ENCODE data around the gene RNF187.

Gene RNF187

GRCh38 chr1:228487336-228488124 is at the start of gene RNF187:
TSS of gene RNF187 (plus strand) at chr1:228487382.
- no peak for TF ChIP-seq GATA2 (IDR thresholded peaks at IDR 0.05; ENCODE audit: low read depth, low read length)
- TF ChIP-seq GATA3 (IDR thresholded peaks at IDR 0.05; ENCODE audit: low read depth, low read length): no peak

- TF ChIP-seq GATA2 (IDR thresholded peaks at IDR 0.05; ENCODE audit: low read depth, low read length) (no peak), GATA3 (IDR thresholded peaks at IDR 0.05; ENCODE audit: low read depth, low read length) (no peak)
These were observed 49.7 kb upstream of the RNF187 start for GRCh38 chr1:228437424-228437962.

DNA sequence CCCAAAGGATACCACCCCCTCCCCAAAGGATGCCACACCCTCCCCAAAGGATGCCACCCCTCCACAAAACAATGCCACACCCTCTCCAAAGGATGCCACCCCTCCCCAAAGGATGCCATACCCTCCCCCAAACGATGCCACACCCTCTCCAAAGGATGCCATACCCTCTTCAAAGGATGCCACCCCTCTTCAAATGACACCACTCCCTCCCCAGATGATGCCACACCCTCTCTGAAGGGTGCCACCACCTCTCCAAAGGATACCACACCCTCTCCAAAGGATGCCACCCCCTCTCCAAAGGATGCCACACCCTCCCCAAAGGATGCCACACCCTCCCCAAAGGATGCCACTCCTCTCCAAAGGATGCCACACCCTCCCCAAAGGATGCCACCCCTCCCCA is 48.9 kb upstream of the RNF187 start:
- TF ChIP-seq GATA2 (IDR thresholded peaks at IDR 0.05; ENCODE audit: low read depth, low read length) (no peak), GATA3 (IDR thresholded peaks at IDR 0.05; ENCODE audit: low read depth, low read length) (no peak)

DNA sequence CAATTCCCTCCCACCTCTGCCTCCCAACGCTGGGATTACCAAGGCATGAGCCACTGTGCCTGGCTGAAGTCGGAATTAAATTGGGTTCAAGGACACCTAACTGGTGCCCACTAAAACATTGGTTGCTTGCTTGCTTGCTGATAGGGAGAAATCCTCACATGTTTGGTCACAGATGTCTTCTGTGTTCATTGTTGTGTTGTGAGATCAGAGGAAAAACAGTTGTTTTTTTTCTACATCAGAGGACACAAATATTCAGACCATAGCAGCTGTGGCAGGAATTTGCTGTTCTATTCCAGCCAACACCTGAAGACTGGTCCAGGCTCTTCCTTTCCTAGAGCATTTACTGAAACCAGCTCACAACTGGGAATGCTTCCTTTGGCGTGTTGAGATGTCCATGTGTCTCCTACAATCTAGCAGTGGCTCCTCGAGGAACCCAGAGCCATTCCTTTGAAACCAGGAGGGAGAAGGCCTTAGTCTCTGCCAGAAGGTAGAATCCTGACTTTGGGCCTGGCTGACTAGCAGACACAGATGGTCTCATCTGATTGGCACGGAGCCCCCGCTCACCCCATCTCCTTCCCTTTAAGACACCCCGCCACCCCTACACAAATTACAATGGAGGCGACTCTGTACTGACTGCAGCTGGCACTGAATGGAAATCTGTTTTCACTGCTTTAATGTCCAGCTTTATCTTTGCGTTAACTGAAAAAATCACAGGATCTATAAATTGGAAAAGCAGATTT is 46.3 kb upstream of the RNF187 start:
- TF ChIP-seq GATA2 (IDR thresholded peaks at IDR 0.05; ENCODE audit: low read depth, low read length): no peak
- TF ChIP-seq GATA3 (IDR thresholded peaks at IDR 0.05; ENCODE audit: low read depth, low read length): no peak

DNA sequence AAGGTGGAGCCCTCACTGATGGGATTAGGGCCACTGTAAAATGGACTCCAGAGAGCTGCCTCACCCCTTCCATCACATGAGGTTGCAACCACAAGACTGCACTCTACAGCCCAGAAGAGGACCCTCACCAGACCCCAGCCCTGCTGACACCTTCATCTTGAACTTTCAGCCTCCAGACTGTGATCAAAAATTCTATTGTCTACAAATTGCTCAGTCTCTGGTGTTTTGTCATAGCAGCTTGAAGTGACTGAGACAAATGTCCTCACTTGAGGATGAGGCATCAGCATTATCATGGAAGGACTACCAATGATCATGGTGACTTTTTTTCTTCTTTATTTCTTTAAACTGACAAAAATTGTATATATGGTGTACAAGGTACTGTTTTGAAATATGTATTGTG is 43.8 kb upstream of the RNF187 start:
- TF ChIP-seq GATA2 (IDR thresholded peaks at IDR 0.05; ENCODE audit: low read depth, low read length) (no peak), GATA3 (IDR thresholded peaks at IDR 0.05; ENCODE audit: low read depth, low read length) (no peak)

DNA sequence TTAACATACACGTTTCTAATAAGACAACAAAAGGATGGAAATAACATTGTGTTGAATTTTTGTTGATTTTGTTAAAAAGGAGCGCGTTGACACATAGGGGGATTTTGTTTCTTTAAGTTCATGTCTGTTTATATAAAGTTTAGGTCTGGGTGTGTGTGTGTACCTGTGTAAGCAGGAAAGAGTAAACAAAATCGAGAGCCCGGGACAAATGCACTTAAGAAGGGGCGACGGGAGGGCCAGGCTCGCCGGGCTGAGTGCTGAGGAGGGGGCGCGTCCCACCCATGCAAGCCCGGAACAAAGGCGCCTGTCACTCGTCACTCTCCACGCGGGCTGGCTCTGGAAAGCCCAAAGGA is 41.7 kb upstream of the RNF187 start:
- TF ChIP-seq GATA2 (IDR thresholded peaks at IDR 0.05; ENCODE audit: low read depth, low read length): no peak
- TF ChIP-seq GATA3 (IDR thresholded peaks at IDR 0.05; ENCODE audit: low read depth, low read length): no peak

GRCh38 chr1:228445843-228446650 is 41.1 kb upstream of the RNF187 start:
- TF ChIP-seq GATA3 (IDR thresholded peaks at IDR 0.05; ENCODE audit: low read depth, low read length) (no peak), GATA2 (IDR thresholded peaks at IDR 0.05; ENCODE audit: low read depth, low read length) (no peak)

DNA sequence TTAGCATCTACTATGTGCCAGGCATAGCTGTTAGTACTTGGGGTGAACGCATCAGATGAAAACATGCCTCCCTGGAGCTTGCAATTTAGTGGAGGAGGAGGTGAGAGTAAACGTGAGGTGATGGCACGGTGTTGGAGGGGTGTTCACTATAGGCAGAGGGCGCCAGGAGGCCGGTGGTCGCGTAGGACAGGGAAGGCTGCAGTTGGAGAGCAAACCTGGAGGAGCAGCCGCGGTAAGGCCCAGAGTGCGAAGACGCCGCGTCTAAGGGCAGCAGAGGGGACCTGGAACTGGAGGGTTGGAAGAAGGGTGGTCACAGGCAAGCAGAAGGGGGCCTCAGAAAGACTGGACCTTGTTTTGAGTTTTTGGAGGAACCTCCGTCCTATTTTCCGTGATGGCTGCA is 40.3 kb upstream of the RNF187 start:
- TF ChIP-seq GATA2 (IDR thresholded peaks at IDR 0.05; ENCODE audit: low read depth, low read length): no peak
- TF ChIP-seq GATA3 (IDR thresholded peaks at IDR 0.05; ENCODE audit: low read depth, low read length): no peak

DNA sequence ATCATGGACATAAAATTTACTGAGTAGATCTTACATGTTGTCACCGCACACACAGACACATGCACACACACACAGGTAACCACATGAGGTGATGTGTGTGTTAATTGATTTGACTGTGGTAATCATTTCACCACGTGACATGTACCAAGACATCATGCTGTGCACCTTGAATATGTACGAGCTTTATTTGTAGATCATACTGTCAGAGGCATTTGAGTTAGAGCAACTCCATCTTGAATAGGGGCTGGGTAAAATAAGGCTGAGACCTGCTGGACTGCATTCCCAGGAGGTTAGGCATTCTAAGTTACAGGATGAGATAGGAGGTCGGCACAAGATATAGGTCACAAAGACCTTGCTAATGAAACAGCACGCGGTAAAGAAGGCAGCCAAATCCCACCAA is 38.8 kb upstream of the RNF187 start:
- TF ChIP-seq GATA2 (IDR thresholded peaks at IDR 0.05; ENCODE audit: low read depth, low read length): no peak
- no peak for TF ChIP-seq GATA3 (IDR thresholded peaks at IDR 0.05; ENCODE audit: low read depth, low read length)

GRCh38 chr1:228450200-228450599 is 37.0 kb upstream of the RNF187 start:
- no peak for TF ChIP-seq GATA2 (IDR thresholded peaks at IDR 0.05; ENCODE audit: low read depth, low read length)
- TF ChIP-seq GATA3 (IDR thresholded peaks at IDR 0.05; ENCODE audit: low read depth, low read length): no peak

GRCh38 chr1:228452194-228453021 is 34.8 kb upstream of the RNF187 start:
- TF ChIP-seq GATA3 (IDR thresholded peaks at IDR 0.05; ENCODE audit: low read depth, low read length) (no peak), GATA2 (IDR thresholded peaks at IDR 0.05; ENCODE audit: low read depth, low read length) (no peak)

GRCh38 chr1:228453022-228453560 is 34.1 kb upstream of the RNF187 start:
- TF ChIP-seq GATA3 (IDR thresholded peaks at IDR 0.05; ENCODE audit: low read depth, low read length): no peak

DNA sequence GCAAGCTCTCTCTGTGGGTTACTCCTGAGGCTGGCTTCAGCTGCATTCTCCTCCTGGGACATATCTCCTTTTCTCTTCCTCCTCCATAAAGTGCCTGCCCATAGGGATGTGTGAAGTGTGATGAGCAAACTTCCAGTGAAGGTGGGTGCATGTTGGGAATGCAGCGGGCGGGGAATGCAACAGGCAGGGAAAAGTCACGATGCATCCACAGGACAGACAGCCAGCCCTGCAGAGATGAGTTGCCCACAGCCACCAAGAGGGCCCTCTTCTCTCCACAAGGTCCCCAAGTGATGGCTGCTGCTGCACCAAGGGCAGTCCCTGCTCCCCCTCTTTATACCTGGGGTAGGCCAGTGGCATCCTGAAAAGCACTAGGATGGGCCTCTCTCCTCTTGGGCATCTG is 33.6 kb upstream of the RNF187 start:
- no peak for TF ChIP-seq GATA2 (IDR thresholded peaks at IDR 0.05; ENCODE audit: low read depth, low read length)
- TF ChIP-seq GATA3 (IDR thresholded peaks at IDR 0.05; ENCODE audit: low read depth, low read length): no peak

Data from SH-SY5Y (cell line).